ENCODE data around the gene JMJD1C.

DNA sequence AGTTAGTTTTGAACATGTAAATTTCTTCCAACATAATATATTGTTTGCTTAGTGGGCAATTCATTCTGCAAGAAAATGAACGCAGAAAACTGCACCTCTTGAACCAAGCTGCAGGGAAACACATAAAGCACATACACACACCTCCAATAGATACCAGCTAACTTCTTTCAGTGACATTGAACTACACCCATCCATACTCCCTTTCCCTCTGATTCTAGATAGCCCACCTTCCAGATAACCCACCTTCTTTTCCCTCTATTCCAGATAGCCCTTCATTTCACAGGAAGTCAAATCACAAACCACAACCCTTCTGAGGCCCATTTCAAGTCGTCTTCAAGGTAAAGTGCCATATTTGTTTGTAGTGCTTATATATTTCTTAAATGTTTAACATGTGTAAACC lies 304.2 kb downstream of the JMJD1C start:
- TF ChIP-seq, protein P1, sequence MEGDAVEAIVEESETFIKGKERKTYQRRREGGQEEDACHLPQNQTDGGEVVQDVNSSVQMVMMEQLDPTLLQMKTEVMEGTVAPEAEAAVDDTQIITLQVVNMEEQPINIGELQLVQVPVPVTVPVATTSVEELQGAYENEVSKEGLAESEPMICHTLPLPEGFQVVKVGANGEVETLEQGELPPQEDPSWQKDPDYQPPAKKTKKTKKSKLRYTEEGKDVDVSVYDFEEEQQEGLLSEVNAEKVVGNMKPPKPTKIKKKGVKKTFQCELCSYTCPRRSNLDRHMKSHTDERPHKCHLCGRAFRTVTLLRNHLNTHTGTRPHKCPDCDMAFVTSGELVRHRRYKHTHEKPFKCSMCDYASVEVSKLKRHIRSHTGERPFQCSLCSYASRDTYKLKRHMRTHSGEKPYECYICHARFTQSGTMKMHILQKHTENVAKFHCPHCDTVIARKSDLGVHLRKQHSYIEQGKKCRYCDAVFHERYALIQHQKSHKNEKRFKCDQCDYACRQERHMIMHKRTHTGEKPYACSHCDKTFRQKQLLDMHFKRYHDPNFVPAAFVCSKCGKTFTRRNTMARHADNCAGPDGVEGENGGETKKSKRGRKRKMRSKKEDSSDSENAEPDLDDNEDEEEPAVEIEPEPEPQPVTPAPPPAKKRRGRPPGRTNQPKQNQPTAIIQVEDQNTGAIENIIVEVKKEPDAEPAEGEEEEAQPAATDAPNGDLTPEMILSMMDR (conservative IDR thresholded peaks at IDR 0.05; ENCODE audit: low read depth, low read length): no peak
- no peak for TF ChIP-seq EZH2 (IDR thresholded peaks at IDR 0.05; ENCODE audit: low read length, unreplicated experiment)

Measured in PC-3 (cell line).